Measurements from ENCODE around the gene ITGA7. TPM values are rescaled to one million over a fixed set of nuclear protein-coding genes. Genes with fewer than 3 reads are reported as not detected.

The ITGA7 gene
- total RNA-seq, 1 donor from 2014 or later, result 43.4 TPM

DNA sequence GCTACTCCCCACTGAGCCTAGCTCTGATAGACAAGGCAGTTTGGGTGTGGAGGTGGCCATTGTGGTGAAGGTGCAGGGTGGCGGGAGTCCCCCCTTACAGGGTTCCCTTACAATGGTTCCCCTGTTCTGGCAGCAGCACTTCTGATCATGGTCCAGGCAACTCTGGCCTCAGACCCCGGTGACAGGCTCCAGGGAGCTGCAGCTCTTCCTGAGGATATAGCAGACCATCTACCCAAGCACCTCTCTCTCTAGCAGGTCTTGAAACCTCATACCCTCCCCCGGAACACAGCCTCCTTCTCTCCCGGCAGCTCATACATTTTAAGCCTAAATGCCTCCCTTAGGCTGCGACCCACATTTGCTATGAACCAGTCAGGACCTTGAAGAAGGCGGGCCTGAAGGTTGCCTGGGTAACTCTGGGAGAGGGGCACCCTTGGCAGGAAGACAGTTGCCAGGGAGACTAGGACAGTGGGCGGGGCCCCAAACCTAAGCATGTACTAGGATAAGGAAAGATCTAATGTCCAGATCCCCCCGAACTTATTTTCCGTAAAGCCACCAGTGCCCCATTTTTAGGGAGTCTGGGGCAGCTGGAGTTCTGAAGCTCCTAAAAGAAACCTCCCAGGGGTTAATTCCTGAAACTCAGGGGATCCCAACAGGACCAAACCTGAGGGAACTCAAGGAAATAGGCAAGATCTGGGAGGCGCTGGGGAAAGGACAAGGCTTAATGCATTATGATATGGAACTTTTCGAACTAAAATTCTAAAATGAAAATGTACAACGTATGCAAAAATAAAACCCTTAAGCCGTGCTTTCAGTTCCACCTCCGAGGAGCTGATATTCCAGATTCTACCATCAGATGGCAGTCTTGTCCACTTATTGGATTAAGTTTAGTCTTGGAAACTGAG lies 30.7 kb upstream of the ITGA7 start:
- no peaks in the 10 kb centered on the region for H3K27me3 ChIP-seq
- no peaks in the 10 kb centered on the region for H4K20me1 ChIP-seq (ENCODE audit: low read depth)
- TF ChIP-seq EZH2phosphoT487 (IDR thresholded peaks at IDR 0.05), result no peak
- TF ChIP-seq, protein P1, sequence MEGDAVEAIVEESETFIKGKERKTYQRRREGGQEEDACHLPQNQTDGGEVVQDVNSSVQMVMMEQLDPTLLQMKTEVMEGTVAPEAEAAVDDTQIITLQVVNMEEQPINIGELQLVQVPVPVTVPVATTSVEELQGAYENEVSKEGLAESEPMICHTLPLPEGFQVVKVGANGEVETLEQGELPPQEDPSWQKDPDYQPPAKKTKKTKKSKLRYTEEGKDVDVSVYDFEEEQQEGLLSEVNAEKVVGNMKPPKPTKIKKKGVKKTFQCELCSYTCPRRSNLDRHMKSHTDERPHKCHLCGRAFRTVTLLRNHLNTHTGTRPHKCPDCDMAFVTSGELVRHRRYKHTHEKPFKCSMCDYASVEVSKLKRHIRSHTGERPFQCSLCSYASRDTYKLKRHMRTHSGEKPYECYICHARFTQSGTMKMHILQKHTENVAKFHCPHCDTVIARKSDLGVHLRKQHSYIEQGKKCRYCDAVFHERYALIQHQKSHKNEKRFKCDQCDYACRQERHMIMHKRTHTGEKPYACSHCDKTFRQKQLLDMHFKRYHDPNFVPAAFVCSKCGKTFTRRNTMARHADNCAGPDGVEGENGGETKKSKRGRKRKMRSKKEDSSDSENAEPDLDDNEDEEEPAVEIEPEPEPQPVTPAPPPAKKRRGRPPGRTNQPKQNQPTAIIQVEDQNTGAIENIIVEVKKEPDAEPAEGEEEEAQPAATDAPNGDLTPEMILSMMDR (IDR thresholded peaks at IDR 0.05), result peak; percentile 96
- peak overlapping the region; percentile 94 for H3K4me2 ChIP-seq
- Mint-ChIP-seq H3K9me3 (no peaks in the 10 kb centered on the region), H3K27ac (peak overlapping the region; percentile 97), H3K4me3 (peak overlapping the region; percentile 85), H3K36me3 (no peaks in the 10 kb centered on the region), H3K27me3 (ENCODE audit: insufficient read depth, low read depth) (peaks cover 5% of the 10 kb centered on the region), H3K4me1 (peaks cover 31% of the 10 kb centered on the region)
- no peak overlapping the region for H3K9ac ChIP-seq
- H3K36me3 ChIP-seq, result no peaks in the 10 kb centered on the region
- DNase-seq (ENCODE audit: low spot score), result peak; percentile 95
- peak overlapping the region; percentile 85 for H3K27ac ChIP-seq
- peak overlapping the region; percentile 81 for H2AFZ ChIP-seq (replicated peaks)
- peak overlapping the region; percentile 67 for H3K4me3 ChIP-seq
- no peaks in the 10 kb centered on the region for H3K9me3 ChIP-seq (ENCODE audit: low read depth)
- peaks cover 33% of the 10 kb centered on the region for H3F3A ChIP-seq (ENCODE audit: low read depth)
- H3K79me2 ChIP-seq (ENCODE audit: low read depth), result peaks cover 8% of the 10 kb centered on the region
- H3K4me1 ChIP-seq, result peaks cover 16% of the 10 kb centered on the region

DNA sequence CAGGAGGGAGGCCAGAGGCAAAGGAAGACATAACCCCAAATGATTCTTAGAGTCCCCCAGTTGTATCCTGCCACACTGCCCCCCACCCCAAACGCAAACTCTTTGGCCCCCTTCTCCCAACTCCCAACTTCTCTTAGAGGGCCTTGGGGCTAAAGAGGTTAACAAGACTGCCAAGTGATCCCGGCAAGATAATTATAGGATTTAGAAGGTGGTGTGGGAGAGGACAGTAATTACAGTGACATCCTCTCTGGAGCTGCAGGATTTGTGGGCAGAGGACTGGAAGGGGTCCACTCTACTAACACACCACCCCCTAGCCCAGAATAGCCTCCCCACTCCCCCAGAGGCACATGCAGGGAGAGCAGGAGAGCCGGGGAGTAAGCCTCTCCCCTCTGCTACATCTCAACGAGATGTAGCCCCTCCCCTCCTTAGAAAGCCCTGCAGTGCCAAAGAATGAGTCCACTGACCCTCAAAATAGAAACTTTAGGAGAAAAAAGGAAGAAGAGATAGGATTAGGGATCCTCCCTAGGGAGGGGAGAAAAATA lies 29.9 kb upstream of the ITGA7 start:
- Mint-ChIP-seq H3K36me3 (no peaks in the 10 kb centered on the region), H3K4me1 (peaks cover 30% of the 10 kb centered on the region), H3K9me3 (no peaks in the 10 kb centered on the region), H3K4me3 (peak overlapping the region; percentile 85), H3K27me3 (ENCODE audit: insufficient read depth, low read depth) (peaks cover 5% of the 10 kb centered on the region), H3K27ac (peak overlapping the region; percentile 97)
- H3K79me2 ChIP-seq (ENCODE audit: low read depth), result peaks cover 7% of the 10 kb centered on the region
- H4K20me1 ChIP-seq (ENCODE audit: low read depth), result no peaks in the 10 kb centered on the region
- H3K36me3 ChIP-seq, result no peaks in the 10 kb centered on the region
- H3K27ac ChIP-seq, result peak overlapping the region; percentile 85
- H3K4me2 ChIP-seq, result peak overlapping the region; percentile 94
- H3K27me3 ChIP-seq, result no peaks in the 10 kb centered on the region
- H3K4me3 ChIP-seq, result peak overlapping the region; percentile 67
- no peaks in the 10 kb centered on the region for H3K9me3 ChIP-seq (ENCODE audit: low read depth)
- peak; percentile 74 for DNase-seq (ENCODE audit: low spot score)
- no peak overlapping the region for H3K9ac ChIP-seq
- peaks cover 16% of the 10 kb centered on the region for H3K4me1 ChIP-seq
- peak overlapping the region; percentile 81 for H2AFZ ChIP-seq (replicated peaks)
- H3F3A ChIP-seq (ENCODE audit: low read depth), result peaks cover 30% of the 10 kb centered on the region
- TF ChIP-seq, protein P1 (IDR thresholded peaks at IDR 0.05), result no peak
- no peak for TF ChIP-seq EZH2 (IDR thresholded peaks at IDR 0.05)
- TF ChIP-seq EZH2phosphoT487 (IDR thresholded peaks at IDR 0.05), result no peak

DNA sequence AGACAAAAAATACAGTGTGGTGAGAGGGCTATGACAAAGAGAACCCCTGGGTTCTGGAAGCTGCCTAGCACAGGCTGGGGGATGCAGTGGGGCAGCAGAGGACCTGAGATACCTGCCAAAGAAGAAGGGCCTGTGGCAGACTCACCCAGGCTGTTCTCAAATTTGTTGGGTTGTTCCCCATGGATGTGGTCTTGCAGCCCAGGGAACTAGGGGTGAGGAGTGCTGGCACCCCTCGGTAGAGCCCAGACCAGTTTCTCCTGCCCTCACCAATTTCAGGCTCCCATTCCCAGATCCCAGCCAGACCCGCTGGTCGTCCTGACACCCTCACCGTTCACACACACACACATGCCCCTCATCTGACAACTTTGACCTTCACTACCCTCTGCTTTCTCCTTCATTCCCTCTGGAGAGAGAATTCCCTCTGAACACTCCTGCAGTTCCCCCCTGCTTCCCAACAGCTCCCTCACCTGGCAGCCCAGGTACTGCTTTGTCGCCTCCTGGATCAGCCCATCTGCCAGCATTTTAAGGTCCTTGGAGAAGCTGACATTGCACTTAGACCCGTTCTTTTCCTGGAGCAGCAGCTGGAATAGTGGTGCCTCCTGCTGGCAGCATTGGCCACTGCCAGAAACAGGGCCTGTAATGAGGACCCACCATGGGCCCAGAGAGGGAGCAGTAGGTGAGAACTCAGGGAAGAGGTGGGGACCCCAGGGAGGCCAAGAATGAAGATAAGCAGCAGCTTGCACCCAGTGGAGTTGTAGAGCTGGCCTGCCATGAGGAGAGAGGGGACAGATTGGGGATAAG lies 29.3 kb upstream of the ITGA7 start:
- Mint-ChIP-seq H3K27ac (peak overlapping the region; percentile 97), H3K9me3 (no peaks in the 10 kb centered on the region), H3K4me3 (peak overlapping the region; percentile 85), H3K27me3 (ENCODE audit: insufficient read depth, low read depth) (peaks cover 5% of the 10 kb centered on the region), H3K36me3 (no peaks in the 10 kb centered on the region), H3K4me1 (peaks cover 25% of the 10 kb centered on the region)
- Histone ChIP-seq H3K27me3 (no peaks in the 10 kb centered on the region), H3K36me3 (no peaks in the 10 kb centered on the region), H3K4me1 (peaks cover 13% of the 10 kb centered on the region), H2AFZ (replicated peaks) (no peak overlapping the region), H3K9me3 (ENCODE audit: low read depth) (no peaks in the 10 kb centered on the region), H3K4me2 (peak overlapping the region; percentile 94), H3K79me2 (ENCODE audit: low read depth) (peaks cover 5% of the 10 kb centered on the region), H3K27ac (no peak overlapping the region), H3K4me3 (peak overlapping the region; percentile 67), H4K20me1 (ENCODE audit: low read depth) (no peaks in the 10 kb centered on the region), H3F3A (ENCODE audit: low read depth) (peaks cover 27% of the 10 kb centered on the region), H3K9ac (no peak overlapping the region)
- TF ChIP-seq, protein P1 (IDR thresholded peaks at IDR 0.05), result peak; percentile 89
- TF ChIP-seq EZH2phosphoT487 (IDR thresholded peaks at IDR 0.05), result no peak
- DNase-seq (ENCODE audit: low spot score), result peak; percentile 81

All from neural progenitor cell (in vitro differentiated cells).